Right forelimb (tissue), 1 donor: ENCODE measurements around the gene FTO.

Experiments
- DNase-seq: peaks from one replicate; pipeline ENCODE4 v3.0.0-alpha.2; 2018

Gene FTO

DNA sequence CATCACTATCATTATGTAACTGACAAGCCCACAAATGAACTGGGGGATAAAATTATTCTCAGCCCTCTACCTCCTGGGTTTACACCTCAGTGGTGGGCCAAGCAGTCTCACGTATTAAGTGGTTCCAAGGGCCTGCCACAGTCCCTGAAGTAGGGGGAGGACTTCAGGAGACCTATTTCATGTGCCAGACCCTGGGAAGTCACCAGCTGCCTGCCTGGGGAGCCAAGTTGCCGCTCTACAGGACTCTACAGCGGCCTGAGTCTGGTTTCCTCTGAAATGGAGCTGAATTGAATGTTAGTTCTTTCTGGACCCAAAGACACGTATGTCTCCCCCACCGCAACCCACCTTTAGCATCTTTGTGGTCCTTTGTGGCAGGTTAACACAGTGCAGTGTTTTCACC is 395.7 kb downstream of the FTO start:
- no peak for DNase-seq

- DNase-seq: no peak
These were observed 399.2 kb downstream of the FTO start for GRCh38 chr16:54102888-54103866.

- no peak for DNase-seq
These were observed 402.1 kb downstream of the FTO start for GRCh38 chr16:54106057-54106456.

DNA sequence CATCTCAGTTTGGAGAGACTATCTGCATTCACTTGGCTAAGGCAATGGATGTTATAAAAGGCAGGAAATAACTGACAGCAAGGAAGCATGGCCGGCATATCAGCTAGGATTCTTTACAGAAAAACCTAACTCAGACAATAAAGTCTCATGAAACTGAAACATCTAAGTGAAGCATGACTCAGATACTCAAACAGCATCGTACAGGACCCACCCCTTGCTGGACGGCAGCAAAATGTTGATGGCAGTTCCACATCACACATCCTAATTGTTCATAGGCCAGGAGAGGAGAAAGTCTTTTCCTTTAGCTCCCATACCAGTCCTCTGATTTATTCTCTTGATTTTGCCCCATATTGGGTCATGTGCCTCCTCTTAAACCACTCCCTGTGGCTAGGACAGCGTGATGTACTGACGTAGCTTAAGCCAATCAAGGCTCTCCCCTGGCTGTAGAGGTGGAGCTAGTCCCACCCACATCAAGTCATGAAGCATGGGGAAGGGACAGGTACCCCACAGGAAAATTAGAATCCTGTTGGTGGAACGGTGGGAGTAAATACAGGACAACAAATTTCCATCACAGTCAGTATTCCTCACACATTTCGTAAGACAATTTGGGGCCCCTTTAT is 403.7 kb downstream of the FTO start:
- DNase-seq: no peak

- no peak for DNase-seq
These were observed 406.3 kb downstream of the FTO start for GRCh38 chr16:54110016-54110981.

GRCh38 chr16:54112451-54113206 is 408.7 kb downstream of the FTO start:
- DNase-seq: no peak

GRCh38 chr16:54115558-54115957 is 411.6 kb downstream of the FTO start:
- DNase-seq: no peak

DNA sequence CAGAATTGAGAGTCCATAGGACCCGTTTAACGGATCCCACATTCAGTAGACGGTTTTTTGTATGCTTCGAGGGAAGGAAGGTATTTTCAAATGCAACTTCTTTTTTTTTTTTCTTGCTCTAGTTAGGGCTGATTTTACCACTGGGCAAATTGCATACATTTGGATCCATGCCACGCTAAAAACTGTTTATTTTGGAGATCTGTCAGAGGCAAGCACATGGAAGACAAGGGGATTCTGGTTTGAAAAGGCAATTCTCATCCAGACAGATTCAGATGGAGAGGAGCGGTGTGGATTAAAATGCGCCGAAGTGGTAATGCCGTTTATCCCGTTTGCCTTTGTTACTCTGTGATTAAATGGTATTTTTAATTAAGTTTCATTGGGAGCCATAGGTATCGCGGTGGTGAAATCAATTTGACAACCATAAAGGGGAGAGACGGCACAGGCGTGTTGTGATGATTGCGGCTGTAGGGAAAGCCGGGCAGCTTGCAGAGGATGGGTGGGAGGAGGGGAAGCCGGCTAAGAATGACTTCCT is 412.2 kb downstream of the FTO start:
- DNase-seq: no peak

DNA sequence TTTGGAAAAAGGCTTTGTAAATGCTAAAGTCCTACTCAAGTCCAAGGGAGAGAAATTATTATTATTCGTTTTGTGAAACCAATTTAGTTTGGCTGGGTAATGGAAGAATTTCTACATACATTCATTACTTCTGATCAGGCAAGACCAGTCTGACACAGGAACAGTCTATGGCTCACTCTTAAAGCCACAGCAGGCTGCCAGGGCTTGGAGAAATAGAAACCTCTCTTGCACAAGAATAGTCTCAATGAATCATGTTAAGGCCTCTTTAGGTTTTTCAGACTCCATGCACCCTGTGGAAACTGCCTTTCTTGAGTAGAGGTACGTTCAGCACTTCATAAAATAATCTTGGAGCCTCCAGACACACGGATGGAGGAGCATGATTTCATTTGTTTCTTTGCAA is 414.9 kb downstream of the FTO start:
- DNase-seq: no peak

DNA sequence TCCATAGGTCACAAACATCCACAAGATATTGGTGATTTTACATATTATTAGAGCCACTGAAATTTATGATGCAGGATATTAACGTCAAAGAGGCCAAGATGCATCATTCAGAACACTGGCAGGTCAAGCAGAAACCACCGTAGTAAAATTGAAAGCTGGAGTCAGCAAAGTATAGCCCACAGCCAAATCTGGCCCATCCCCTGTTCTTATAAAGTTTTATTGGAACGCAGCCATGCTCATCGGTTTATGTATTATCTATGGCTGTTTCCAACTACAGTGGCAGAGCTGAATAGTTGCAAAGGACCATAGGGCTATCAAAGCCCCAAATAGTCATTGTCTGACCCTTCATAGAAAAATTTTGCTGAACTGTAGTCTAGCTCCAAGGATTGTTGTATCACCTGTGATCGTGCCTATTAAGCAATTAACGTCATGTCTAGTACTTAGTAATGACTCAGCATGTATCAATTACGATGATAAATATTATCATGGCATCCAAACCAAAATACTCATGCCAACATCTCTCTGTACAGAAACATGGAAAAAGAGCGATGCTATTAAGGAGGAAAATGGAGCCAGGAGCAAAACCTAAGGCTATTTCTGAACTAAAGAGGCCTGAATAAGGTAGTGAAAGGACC is 417.0 kb downstream of the FTO start:
- DNase-seq: no peak

DNA sequence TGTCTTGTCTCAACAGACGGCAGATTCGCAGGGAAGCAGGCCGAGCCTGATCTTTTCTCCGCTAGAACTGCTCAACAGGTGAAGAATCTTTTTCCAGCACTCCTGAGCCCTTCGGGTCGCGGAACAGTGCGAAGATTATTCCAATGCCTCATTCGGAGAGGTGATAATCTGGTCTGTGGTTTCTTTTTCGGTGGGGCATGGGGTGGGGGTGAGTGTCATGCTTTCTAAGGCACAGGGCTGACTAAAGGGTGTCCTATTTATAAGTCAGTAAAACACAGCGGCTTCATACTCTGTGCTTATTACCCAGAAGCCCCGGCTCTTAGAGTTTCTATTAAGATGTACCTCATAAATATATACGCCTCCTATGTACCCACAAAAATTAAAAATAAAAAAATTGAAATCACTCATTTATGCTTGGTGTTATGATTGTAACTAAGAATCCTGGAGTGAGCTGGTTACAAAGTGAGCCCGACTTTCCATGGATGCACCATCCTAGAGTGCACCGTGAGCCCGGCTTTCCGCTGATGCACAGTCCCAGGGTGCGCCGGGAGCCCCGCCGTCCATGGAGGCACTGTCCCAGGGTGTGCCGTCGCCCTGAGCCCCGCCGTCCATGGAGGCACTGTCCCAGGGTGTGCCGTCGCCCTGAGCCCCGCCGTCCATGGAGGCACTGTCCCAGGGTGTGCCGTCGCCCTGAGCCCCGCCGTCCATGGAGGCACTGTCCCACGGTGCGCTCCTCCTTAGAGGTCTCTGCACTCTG is 417.8 kb downstream of the FTO start:
- DNase-seq: no peak

- no peak for DNase-seq
These were observed 419.8 kb downstream of the FTO start for GRCh38 chr16:54123766-54124165.

- DNase-seq: no peak
These were observed 422.0 kb downstream of the FTO start for GRCh38 chr16:54125751-54126655.

DNA sequence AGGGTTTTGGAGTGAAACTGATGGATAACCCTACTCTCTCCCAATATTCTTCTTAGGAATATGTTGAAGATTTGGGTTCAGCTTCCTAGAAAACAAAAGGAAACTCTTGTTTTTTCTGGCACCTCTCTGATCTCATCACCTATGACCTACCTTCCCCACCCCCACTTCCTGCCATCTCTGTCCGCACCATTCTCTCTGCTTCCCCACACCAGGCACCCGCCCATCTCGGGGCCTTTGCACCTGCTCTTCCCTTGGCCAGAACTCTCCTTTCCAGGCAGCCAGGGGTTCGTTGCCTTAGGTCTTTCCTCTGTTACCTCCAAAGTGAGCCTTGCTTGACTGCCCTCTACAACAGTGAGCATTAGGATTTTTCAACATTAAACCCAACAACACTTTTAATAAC is 423.0 kb downstream of the FTO start:
- no peak for DNase-seq

- DNase-seq: no peak
These were observed 424.8 kb downstream of the FTO start for GRCh38 chr16:54128629-54129234.

- no peak for DNase-seq
These were observed 425.9 kb downstream of the FTO start for GRCh38 chr16:54129810-54130209.

- DNase-seq: no peak
These were observed 431.7 kb downstream of the FTO start for GRCh38 chr16:54135361-54136275.

- no peak for DNase-seq
These were observed 432.3 kb downstream of the FTO start for GRCh38 chr16:54136276-54136625.
